Testis (tissue), 2 donors: ENCODE data around the gene STRN3.

Experiments
- POLR2A ChIP-seq: fragments of 450-650 bp; IDR thresholded peaks from one replicate; pipeline ENCODE4 v1.6.1; 2017; ENCODE audit warnings: antibody characterized with exemption, mild to moderate bottlenecking, moderate library complexity
- TF ChIP-seq, protein P1 (sequence below), 3 experiments: fragments of 450-650 bp in 2 of 3; fragments of 200-600 bp in 1 of 3; sonication (generic) in 1 of 3; IDR thresholded peaks; one replicate each; pipeline ENCODE4 v1.5.1; 2016 to 2019; ENCODE audit warnings: antibody characterized with exemption in 3 of 3, mild to moderate bottlenecking in 2 of 3, moderate library complexity in 1 of 3

- TF ChIP-seq, protein P1, sequence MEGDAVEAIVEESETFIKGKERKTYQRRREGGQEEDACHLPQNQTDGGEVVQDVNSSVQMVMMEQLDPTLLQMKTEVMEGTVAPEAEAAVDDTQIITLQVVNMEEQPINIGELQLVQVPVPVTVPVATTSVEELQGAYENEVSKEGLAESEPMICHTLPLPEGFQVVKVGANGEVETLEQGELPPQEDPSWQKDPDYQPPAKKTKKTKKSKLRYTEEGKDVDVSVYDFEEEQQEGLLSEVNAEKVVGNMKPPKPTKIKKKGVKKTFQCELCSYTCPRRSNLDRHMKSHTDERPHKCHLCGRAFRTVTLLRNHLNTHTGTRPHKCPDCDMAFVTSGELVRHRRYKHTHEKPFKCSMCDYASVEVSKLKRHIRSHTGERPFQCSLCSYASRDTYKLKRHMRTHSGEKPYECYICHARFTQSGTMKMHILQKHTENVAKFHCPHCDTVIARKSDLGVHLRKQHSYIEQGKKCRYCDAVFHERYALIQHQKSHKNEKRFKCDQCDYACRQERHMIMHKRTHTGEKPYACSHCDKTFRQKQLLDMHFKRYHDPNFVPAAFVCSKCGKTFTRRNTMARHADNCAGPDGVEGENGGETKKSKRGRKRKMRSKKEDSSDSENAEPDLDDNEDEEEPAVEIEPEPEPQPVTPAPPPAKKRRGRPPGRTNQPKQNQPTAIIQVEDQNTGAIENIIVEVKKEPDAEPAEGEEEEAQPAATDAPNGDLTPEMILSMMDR (IDR thresholded peaks at IDR 0.05): no peak
- TF ChIP-seq POLR2A: no peak
Measured at GRCh38 chr14:31057701-31058364, 31.7 kb upstream of the STRN3 start.
